HG03097 (cell line): ENCODE results near the gene ZNF92.
"Not testable (repeated sequence)": the region's sequence is repeated elsewhere in the genome, so short reads cannot be mapped to it uniquely, and the experiment has no call there.

Experiments
- ATAC-seq: cut with Tn5 transposase; IDR thresholded peaks from one replicate; pipeline ENCODE4 v1.9.1; 2021; ENCODE audit not compliant: unreplicated experiment, low FRiP score

Gene ZNF92

DNA sequence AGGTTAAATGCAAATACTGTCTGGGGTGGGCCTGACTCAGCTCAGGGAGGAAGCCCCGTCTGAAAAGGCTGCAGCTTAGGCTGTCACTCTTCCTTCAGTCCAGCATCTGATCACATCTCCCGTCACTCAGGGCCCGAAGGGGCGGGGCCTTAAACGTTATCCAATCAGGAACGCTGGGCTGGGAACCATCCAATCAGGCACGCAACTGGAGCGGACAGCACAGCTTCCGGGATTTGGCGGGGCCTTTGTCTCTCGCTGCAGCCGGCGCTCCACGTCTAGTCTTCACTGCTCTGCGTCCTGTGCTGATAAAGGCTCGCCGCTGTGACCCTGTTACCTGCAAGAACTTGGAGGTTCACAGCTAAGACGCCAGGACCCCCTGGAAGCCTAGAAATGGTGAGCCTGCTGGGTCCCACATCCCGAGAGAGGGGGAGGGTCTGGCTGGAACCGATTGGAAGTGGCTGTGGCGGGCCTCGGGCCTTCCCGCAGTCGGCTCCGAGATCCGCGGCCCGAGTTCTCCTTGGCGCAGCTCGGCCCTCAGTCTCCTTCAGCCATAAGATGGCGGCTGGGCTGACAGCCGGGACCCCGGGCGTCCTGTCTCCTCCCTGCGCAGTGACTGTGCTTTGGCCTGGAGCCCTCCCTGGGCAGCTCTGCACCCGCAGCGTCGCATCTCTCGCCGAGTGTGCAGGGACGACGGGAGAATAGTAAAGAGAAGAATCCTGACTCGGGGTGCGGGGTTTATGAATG, at the start of gene ZNF92:
ZNF92 (plus strand) TSS at position 248 of the 744 bp plus-strand sequence; CDS start at position 391, 143 bp downstream.
- ATAC-seq, result peak; percentile 100

DNA sequence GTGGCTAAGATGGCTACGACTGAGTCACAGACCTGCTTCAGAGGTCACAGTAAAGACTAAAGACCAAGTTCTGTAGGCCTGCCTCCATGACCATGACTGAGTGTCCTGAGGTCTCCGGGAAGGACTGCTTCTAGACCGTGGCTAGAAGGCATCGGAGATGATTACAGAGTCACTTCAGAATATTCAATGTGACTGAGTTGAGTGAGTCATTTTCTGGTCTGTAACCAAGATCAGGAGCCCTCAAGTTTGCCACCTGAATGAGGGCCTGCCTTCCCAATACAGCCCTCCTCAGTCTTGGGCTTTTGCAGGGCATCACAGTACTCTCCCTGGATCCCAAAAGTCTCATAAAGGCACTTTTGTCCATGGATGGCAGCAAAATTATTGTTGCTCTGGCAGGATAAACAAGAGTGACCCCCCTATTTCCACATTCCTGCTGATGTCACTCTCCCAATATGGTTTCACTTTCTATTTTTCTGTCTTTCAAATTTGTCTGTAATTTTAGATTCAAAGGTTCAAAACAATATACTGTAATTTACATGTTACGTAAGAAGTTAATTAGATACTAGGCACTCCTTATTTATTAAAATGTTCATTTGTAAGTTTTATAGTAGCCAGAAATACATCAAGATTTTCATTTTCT, 47.7 kb upstream of the ZNF92 start:
- ATAC-seq, result no peak

DNA sequence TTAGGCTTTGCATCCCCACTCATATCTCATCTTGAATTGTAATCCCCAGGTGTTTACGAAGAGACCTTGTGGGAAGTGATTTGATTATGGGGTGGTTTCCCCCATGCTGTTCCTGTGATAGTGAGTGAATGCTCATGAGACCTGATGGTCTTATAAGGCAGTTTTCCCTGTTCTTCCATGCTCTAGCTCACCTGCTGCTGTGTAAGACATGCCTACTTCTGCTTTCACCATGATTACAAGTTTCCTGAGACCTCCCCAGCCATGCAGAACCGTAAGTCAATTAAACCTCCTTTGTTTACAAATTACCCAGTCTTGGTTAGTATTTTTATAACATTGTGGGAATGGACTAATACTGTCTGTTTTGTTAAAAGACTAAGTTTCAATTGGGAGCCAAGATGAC, 35.3 kb upstream of the ZNF92 start:
- ATAC-seq, result no peak

- ATAC-seq, result no peak
Observed at GRCh38 chr7:65339257-65339656, 34.4 kb upstream of the ZNF92 start.

DNA sequence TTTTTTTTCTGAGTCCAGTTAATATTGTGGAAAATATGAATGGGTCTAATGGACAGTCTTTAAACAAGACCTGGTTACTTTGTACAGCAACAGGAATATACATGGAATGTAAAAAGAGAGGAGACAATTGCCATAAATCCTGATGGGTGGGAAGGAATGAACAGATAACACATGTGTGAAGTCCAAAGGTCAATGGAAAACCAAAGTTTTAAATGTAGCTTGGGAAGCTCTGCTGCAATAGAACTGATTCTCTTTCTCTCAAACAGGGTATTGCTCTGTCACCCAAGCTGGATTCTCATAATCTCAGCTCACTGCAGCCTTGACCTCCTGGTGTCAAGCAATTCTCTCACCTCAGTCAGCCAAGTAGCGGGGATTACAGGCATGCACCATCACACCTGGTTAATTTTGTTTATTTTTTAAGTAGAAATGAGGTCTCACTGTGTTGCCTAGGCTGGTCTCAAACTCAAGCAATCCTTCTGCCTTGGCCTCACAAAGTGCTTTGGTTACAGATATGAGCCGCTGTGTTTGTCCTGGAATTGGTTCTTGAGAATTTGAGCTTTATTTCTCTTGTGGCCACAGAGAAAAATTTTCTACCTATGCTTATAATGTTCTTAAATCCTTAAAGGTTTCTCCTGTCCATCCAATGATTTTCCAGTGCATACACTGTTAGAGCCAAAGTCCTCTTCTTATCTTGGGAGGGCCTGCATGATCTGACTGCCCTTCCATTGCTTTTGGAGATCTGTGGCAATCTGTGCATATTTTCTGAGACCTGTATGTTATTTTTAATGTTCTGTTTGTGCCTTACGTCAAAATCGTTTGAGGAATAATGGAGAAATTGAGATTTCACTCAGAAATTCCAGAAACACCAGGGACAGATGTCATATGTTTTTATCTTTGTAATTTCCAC, 30.7 kb upstream of the ZNF92 start:
- no peak for ATAC-seq

GRCh38 chr7:65344541-65344940, 29.1 kb upstream of the ZNF92 start:
- not testable (repeated sequence) for ATAC-seq

- ATAC-seq, result no peak
Observed at GRCh38 chr7:65354263-65354662, 19.4 kb upstream of the ZNF92 start.

- no peak for ATAC-seq
Observed at GRCh38 chr7:65369843-65370242, 3.8 kb upstream of the ZNF92 start.

GRCh38 chr7:65371468-65371867, 2.2 kb upstream of the ZNF92 start:
- no peak for ATAC-seq

- no peak for ATAC-seq
Observed at GRCh38 chr7:65379318-65379717, 5.7 kb downstream of the ZNF92 start.

- no peak for ATAC-seq
Observed at GRCh38 chr7:65381742-65382141, 8.1 kb downstream of the ZNF92 start.

- no peak for ATAC-seq
Observed at GRCh38 chr7:65382452-65382851, 8.8 kb downstream of the ZNF92 start.

DNA sequence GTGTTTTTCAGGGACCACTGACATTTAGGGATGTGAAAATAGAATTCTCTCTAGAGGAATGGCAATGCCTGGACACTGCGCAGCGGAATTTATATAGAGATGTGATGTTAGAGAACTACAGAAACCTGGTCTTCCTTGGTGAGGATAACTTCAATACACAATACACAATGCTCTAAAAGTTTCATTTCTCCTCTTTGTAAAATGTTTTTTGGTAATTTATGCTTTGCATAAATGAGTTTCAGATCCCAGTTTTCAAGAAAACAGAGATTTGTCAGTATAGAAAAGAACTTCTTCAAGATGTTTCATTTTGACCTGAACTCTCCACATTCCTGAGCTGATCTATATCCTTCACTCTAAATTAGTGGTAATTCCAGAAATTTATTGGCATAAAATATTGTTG, 14.2 kb downstream of the ZNF92 start:
- no peak for ATAC-seq

- ATAC-seq, result no peak
Observed at GRCh38 chr7:65390588-65390987, 16.9 kb downstream of the ZNF92 start.

DNA sequence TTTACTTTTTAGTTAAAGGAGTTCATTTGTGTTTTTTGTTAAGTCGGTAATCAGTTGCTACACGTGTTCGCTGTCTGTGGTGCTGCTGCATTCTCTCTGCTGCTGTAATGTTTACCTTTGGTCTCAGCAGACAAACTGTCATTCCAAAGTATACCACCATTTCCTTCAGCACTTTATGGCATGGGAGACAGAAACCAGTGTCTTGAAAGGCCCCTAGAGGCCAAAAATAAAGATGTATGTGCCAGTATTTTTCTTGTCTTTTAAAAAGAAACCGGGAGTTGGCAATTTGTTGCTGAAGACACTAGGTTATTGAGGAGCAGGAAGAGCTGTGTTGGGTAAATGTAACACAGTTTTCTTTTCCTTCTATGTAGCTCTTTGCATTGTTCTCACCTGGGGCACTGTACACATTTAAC, 24.1 kb downstream of the ZNF92 start:
- ATAC-seq, result no peak

DNA sequence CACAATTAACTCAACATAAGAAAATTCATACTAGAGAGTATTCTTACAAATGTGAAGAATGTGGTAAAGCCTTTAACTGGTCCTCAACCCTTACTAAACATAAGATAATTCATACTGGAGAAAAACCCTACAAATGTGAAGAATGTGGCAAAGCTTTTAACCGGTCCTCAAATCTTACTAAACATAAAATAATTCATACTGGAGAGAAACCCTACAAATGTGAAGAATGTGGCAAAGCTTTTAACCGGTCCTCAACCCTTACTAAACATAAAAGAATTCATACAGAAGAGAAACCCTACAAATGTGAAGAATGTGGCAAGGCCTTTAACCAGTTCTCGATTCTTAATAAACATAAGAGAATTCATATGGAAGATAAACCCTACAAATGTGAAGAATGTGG, 25.0 kb downstream of the ZNF92 start:
- not testable (repeated sequence) for ATAC-seq

DNA sequence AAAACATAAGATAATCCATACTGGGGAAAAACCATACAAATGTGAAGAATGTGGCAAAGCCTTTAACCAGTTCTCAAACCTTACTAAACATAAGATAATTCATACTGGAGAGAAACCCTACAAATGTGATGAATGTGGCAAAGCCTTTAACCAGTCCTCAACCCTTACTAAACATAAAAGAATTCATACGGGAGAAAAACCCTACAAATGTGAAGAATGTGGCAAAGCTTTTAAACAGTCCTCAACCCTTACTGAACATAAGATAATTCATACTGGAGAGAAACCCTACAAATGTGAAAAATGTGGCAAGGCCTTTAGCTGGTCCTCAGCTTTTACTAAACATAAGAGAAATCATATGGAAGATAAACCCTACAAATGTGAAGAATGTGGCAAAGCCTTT, 25.4 kb downstream of the ZNF92 start:
- ATAC-seq, result not testable (repeated sequence)

GRCh38 chr7:65404020-65404419, 30.4 kb downstream of the ZNF92 start:
- ATAC-seq, result no peak

GRCh38 chr7:65406706-65407105, 33.1 kb downstream of the ZNF92 start:
- not testable (repeated sequence) for ATAC-seq

DNA sequence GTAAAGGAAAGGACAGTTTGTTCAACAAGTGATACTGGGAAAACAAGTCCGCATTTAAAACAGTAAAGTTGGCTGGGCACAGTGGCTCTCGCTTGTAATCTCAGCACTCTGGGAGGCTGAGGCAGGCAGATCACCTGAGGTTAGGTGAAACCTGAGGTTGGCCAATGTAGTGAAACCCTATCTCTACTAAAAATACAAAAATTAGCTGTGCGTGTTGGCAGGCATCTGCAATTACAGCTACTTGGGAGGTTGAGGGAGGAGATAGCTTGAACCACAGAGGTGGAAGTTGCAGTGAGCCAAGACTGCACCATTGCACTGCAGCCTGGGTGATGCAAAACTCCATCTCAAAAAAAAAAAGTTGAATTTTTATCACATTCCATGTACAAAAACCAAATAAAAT, 35.7 kb downstream of the ZNF92 start:
- no peak for ATAC-seq

DNA sequence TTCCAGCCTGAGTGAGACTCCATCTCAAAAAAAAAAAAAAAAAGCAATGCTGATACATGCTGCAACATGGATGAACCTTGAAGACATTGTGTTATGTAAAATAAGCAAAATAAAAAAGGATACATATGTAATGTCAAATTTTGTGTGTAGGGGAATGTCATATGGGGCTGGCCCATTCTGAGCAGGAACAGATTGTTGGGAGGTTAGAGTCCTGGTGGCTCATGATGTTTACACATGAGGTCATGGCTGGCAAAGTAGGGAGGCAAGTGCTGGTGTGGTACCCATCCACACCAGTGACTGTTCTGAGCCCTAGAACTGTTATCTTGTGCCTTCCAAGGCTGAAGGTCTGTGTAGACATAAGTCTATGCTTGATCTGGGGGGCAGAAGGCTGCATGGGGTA, 37.6 kb downstream of the ZNF92 start:
- ATAC-seq, result no peak
